ENCODE data around the gene SIAH2. TPM values are rescaled to one million over a fixed set of nuclear protein-coding genes. Genes with fewer than 3 reads are reported as not detected.

SIAH2 gene
- total and polyA plus RNA-seq, 2 of the 8 experiments (the other 6 are each of a cell fraction or from before 2014, with no cell fraction given), result 23.9 to 34.2 TPM

GRCh38 chr3:150739200-150739863 lies 23.6 kb downstream of the SIAH2 start:
- CTCF ChIA-PET (ENCODE audit: partially characterized antibody), result no interaction called here
- Histone ChIP-seq H4K20me1 (replicated peaks in 1 of 2; ENCODE audit: control insufficient read depth in 1 of 2, insufficient read depth in 2 of 2, low read length in 2 of 2) (no peaks in the 10 kb centered on the region), H3K56ac (replicated peaks; ENCODE audit: insufficient read length, low read depth, low read length) (no peak overlapping the region), H2BK15ac (ENCODE audit: low read length) (no peak overlapping the region), H3K79me1 (ENCODE audit: low read depth, low read length) (peaks cover 8% of the 10 kb centered on the region), H3K23ac (ENCODE audit: insufficient read length) (no peak overlapping the region), H2BK12ac (ENCODE audit: low read depth, low read length) (no peak overlapping the region), H3K27ac (ENCODE audit: low read depth, low read length) (no peak overlapping the region), H2BK5ac (ENCODE audit: low read depth, low read length) (no peak overlapping the region), H3K18ac (ENCODE audit: extremely low read depth, low read length) (no peak overlapping the region), H2BK120ac (replicated peaks; ENCODE audit: low read depth, low read length) (no peak overlapping the region), H2AK5ac (ENCODE audit: low read depth, low read length) (no peak overlapping the region; the same call in 1 of the 2 replicates), H3K79me2 (ENCODE audit: control insufficient read depth in 1 of 2, insufficient read depth in 2 of 2, low read length in 2 of 2) (no peaks in the 10 kb centered on the region; a peak in 1 of 4 replicates), H3K4me1 (replicated peaks in 1 of 4; ENCODE audit: control insufficient read depth in 3 of 4, insufficient read depth in 4 of 4, low read length in 3 of 4) (peaks cover 0 to 5% (median 3%) of the 10 kb centered on the region in 4 experiments; a peak in 4 of 7 replicates), H3K4ac (replicated peaks; ENCODE audit: insufficient read length, low read depth, low read length) (no peak overlapping the region), H3K9ac (replicated peaks in 1 of 4; ENCODE audit: extremely low read depth in 1 of 4, low read depth in 3 of 4, low read length in 3 of 4) (no peak overlapping the region), H4K8ac (ENCODE audit: extremely low read depth, insufficient read depth, low read length) (no peak overlapping the region), H3K4me2 (ENCODE audit: insufficient read depth in 1 of 2, low read depth in 2 of 2, low read length in 2 of 2) (no peak overlapping the region), H4K91ac (replicated peaks; ENCODE audit: insufficient read length, low read length) (no peak overlapping the region), H3K23me2 (ENCODE audit: low read depth, low read length) (no peaks in the 10 kb centered on the region), H4K5ac (ENCODE audit: insufficient read length, low read depth, low read length) (no peak overlapping the region), H3K27me3 (replicated peaks in 1 of 4; ENCODE audit: control insufficient read depth in 3 of 4, extremely low read depth in 1 of 4, insufficient read depth in 3 of 4, low read length in 3 of 4) (no peaks in the 10 kb centered on the region), H3K14ac (ENCODE audit: insufficient read length) (no peak overlapping the region), H3K9me3 (ENCODE audit: insufficient read depth in 2 of 2, low read depth in 1 of 2, low read length in 1 of 2) (no peaks in the 10 kb centered on the region), H2AFZ (ENCODE audit: low read length) (no peak overlapping the region), H3K36me3 (ENCODE audit: control insufficient read depth in 2 of 4, insufficient read depth in 4 of 4, low read length in 3 of 4) (no peaks in the 10 kb centered on the region), H3K4me3 (ENCODE audit: extremely low read depth in 1 of 4, insufficient read depth in 2 of 4, low read depth in 3 of 4, low read length in 4 of 4) (no peak overlapping the region), H2BK20ac (ENCODE audit: low read length) (no peak overlapping the region)
- POLR2A ChIA-PET (ENCODE audit: partially characterized antibody), result no interaction called here
- FAIRE-seq (no peak), DNase-seq (ENCODE audit: low read depth in 1 of 2, low spot score in 2 of 2) (no peak)
- TF ChIP-seq ATF2 (IDR thresholded peaks at IDR 0.05; ENCODE audit: low read length), result no peak
- WGBS, 2 experiments (ENCODE audit: extremely low coverage in 1 of 2, insufficient coverage in 1 of 2, insufficient read length in 1 of 2, insufficient replicate concordance in 2 of 2, low coverage in 1 of 2, low lambda C conversion rate in 2 of 2, missing lambda C conversion rate in 1 of 2), result 91% methylated on average over 7 of the region's 7 CpGs; no CpG with 5 or more reads in 1 of the 2 experiments
